ENCODE results near the gene TCF12.
A peak's percentile ranks its signal among the peaks of the same experiment; 100 is the strongest.

TCF12 gene

GRCh38 chr15:57227166-57227565, 308.7 kb downstream of the TCF12 start:
- peak; percentile 37 for DNase-seq

DNA sequence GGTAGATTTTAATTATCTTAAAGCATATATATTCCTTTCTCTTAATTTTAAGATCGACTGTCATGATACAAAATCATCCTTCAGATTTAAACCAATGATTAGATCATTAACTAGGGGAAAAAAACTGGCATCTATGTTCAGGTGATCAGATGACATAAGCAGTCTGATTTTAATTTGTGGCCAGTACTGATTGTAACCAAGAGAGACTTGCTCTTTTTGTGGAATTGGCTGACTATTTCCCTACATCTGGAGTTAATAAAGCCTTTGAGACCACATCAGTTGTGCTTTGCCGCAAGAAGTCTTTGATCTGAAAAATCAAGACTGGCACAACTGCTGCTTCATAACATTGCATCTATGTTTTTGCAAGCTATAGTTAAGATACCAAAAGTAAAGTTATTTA, 309.5 kb downstream of the TCF12 start:
- peak; percentile 11 for DNase-seq

DNA sequence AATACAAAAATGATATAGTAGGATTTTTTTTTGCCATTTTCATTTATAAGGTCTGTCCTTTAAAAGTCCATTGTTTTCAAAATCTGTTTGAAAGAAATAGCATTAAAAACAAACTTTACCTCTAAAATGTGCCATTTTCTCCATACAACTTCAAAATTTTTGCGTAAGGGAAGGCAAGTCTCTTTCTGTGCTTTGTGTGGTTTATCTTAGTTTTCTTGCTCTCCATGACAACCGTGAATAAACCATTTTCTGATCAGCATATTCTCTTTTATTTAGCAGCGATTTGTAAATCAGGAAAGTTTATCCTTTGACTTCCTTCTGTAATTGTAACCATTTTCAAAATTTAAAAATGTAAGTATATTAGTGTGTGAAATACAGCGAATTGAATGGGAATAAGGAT, 310.0 kb downstream of the TCF12 start:
- DNase-seq = no peak

DNA sequence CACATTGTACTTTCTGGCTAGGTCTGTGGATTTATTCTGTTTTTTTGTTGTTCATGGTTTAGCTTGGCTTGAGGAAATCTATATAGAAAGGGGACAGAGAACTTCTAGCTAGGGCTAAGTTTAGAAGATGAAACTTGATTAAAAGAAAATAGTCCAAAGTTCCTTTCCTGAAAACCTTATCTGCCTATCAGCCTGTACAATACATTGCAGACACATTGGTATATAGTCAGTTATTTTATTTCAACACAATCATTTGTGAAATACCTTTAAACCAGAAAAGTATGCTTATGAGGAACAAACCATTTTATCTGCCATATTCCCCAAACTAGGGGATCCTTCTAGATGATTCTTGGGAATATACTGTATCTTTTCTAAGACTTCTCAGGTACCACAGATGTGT, 310.6 kb downstream of the TCF12 start:
- no peak for DNase-seq

GRCh38 chr15:57231559-57231958, 313.1 kb downstream of the TCF12 start:
- DNase-seq = no peak

GRCh38 chr15:57234156-57234555, 315.7 kb downstream of the TCF12 start:
- no peak for DNase-seq

DNA sequence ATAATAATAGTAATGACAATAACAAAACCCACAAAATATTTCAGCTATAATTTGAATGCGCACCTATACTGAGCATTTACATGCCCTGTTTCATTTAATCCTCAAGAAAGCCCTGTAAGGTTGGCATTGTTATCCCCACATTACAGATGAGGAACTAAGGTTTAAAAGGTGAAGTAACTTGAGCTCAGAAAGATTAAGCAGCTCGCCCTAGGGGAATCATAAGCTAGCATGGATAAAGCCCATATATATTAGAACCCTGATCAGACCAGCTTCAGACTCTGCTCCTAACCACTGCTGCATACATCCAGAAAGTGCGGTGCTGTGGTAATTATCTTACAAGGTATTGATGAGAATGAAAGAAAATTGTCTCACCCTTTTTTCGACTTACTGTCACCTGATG, 316.7 kb downstream of the TCF12 start:
- no peak for DNase-seq

DNA sequence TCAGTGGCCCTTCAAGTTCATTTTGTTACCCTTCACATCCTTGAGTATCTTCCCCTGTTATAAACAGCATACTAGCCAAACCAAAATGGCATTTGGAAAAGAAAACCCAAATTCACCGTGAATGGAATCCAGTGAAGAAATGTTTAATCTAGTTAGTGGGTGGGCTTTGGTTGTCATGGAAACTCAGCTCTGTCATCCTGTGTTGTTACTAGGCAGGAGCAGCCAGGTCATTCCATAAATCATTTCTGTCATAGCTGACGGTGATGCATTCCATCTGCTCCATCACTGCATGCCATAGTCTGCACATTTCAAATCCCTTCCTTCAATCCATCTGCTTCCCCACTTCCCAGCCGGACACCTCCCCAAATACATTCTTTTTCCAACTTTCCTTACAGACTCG, 317.4 kb downstream of the TCF12 start:
- DNase-seq = no peak

DNA sequence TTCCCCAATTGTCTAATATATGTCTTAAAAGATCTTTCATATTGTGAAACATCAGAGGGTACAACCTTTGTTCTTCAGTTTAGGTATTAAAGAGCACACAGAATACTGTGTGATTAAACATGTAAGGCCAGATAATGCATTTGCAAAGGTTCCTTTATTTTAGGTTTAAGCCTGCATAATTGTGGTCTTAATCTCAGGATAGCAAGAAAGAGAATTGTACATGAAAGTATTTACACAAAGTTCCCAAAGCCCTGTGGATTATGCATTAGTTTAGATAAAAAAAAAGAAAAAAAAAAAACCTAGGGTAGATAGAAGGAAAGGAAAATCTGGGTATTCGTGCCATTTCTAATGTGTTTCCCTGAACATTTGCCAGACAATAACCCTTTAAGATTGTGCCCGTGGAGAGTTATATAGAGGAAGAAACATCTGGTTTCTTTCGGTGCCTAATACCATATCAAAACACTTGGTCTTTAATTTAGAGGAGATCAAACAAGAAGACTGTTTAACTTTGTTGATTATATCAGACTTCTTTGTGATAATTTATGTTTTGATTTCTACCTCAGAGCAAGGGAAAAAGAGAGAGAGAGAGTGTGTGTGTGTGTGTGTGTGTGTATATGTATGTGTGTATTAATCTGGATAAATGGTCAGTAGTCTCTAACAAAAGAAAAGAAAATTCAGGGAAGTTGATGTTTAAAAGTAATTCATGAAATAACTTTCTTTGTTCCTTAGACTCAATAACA, 318.3 kb downstream of the TCF12 start:
- DNase-seq = no peak

DNA sequence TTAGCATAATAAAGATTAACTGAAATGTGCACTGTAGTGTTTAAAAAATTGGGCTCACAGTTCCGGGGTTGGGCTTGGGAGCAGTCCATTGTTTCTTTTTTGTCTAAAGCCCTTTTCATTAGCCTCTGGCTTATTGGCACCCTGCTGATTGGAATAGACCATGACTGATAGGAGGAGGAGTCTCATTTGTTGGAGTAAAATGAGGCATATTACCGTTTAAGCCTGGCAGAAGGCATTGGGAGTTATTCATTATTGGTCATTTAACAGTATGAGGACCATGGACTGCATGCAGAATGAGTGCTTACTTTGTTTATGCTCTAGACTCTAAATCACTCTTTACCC, 318.8 kb downstream of the TCF12 start:
- peak; percentile 49 for DNase-seq

- DNase-seq = no peak
Measured at GRCh38 chr15:57237676-57238075, 319.2 kb downstream of the TCF12 start.

DNA sequence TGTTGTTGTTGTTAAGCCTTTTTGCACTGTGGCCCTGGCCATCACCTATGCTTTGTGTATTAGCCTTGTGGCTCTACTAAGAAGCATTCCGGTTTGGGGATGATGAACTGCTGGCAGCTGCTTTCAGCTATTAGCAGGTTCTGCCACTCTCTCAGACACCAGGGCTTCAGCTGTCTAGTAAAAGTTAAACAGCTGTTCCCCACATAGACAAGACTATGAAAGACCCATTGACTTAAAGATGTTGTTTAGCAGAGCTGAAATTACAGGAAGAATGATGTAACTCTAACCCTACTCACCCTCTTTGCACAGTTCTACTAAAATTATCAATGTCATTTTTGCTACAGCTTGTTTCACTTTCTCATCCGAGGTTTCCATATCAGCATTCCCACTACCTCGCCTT, 326.7 kb downstream of the TCF12 start:
- no peak for DNase-seq

DNA sequence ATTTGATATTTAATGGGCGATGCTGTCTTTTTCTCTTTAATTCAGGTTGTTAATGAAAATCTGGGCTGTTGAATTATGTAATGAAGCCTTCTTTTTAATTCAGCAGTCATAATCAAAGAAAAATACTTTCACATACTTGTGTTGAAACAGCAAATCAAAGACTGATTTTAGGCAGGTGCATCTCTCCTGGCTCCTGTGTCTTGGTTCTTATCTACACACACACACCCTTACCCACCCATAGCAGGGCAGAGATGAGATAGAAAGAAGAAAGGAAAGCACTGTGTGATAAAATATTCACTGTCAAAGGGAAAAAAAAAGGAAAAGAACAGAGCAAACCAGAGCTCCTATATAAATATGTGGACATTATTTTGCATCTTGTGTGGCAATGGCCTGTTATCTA, 327.3 kb downstream of the TCF12 start:
- DNase-seq = no peak

GRCh38 chr15:57248074-57248473, 329.6 kb downstream of the TCF12 start:
- no peak for DNase-seq

GRCh38 chr15:57251308-57251707, 332.9 kb downstream of the TCF12 start:
- DNase-seq = no peak

DNA sequence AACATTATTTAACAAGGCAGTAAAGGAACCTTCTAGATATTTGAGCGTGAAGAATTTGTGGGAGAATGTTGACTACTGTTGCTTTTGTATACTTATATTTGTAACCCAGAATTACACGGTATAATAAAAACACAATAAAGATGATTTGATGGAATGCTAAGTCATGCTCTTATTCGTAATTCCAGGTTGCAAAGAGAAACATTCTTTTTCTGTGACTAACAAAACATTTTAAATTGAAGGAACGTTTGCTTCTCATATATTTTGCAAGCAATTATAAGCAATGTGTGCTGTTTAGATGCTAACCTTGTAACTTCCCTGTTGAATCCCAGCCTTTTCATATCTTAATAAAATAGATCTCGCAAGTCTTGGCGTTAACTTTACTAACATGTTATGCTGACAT, 333.5 kb downstream of the TCF12 start:
- DNase-seq = no peak

- DNase-seq = no peak
Measured at GRCh38 chr15:57253082-57253481, 334.6 kb downstream of the TCF12 start.

- DNase-seq = no peak
Measured at GRCh38 chr15:57253500-57253899, 335.1 kb downstream of the TCF12 start.

DNA sequence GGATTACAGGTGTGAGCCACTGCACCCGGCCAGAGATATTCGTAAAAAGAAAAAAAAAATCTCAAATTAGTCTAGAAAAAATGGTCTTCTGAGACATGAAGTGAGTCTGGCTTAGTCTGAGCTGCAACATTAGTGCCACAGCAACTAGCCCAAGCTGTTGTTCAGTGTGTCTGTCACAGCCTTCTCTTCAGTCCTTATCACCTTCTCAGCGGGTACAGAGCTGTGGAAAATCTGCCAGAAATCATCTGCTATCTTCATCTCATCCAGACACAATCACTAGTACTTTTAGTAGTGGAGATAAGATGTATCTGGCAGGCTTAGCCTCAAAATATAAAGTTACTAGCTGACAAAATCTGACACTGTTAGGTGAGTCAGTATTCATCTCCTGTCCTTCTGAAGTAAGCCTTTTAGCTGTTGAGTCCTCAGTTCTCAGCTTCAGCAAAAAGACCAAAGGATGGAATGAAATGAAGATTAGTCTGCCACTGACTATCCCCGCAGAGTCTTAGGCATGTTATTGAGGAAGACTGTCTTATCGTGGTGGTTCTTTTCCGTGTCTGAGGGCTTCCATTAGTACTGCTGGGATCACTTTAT, 337.4 kb downstream of the TCF12 start:
- DNase-seq = peak; percentile 10

GRCh38 chr15:57256939-57257338, 338.5 kb downstream of the TCF12 start:
- no peak for DNase-seq

DNA sequence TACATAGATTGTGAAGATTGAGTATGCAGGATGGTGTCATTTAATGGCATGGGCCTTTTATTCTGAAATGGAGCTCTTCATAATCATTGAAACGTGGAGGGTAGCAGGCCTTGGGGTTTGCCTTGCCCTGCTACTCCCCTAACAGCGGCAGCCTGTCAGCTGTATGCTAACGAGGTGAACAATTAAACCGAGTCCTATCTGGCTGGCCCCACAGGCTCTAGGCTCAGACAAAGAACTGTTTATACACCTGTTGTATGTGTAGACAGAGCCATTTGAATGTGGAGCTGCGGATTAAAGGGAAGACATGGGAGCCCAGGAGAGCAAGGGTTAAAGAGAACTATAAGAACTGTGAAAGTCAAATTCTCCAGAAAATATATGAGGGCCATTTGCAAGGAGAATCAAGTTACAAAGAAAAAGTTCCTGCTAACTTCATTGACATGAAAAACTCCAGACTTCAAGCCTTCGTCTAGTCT, 341.2 kb downstream of the TCF12 start:
- peak; percentile 96 for DNase-seq

- no peak for DNase-seq
Measured at GRCh38 chr15:57263520-57263919, 345.1 kb downstream of the TCF12 start.

DNA sequence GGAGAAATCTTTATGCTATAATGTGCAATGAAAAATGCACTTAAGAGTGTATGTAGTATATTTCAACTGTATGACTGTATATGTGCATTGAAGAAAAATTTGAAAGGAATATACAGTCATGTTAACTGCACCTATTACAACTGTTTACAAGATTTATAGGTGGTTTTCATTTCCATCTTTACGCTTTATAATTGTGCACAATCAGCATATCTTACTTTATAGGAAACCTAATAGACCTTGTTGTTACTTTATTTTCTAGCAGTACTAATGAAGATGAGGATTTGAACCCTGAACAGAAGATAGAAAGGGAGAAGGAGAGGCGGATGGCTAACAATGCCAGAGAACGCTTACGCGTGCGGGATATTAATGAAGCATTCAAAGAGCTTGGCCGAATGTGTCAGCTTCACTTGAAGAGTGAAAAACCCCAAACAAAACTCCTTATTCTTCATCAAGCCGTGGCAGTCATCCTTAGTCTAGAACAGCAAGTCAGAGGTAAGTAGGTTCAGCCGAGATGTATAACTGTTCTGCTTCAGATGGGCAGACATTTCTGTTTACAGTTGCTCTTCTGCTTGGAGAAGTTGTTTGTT, 354.4 kb downstream of the TCF12 start:
- no peak for DNase-seq

DNA sequence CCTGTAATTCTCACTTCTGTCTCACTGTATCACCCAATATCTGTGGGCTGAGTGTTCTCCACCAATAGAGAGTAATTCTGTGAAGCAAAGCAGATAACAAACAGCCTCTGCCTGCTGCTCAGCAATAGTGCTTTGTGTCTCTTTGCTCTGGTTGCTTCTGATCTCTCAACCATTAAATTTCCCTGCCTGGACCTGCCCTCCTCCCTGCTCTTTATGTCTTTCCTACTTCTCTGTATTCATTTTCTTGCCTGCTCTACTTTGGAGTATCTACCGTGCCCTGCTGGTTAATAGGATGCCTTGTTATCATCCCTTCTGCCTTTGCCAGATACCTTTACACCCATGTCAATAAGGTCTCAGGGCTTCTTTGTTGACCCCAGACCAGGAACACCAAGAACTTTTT, 355.0 kb downstream of the TCF12 start:
- no peak for DNase-seq

GRCh38 chr15:57278439-57278838, 360.0 kb downstream of the TCF12 start:
- no peak for DNase-seq

All from NCI-H1092 treated with DMSO at 0.1 percent for 48 hours (cell line).